Esophagus (tissue), 2 donors: Measurements from ENCODE around the gene THOC7. TPM values are rescaled to one million over a fixed set of nuclear protein-coding genes. Genes with fewer than 3 reads are reported as not detected.

ENCODE experiments used
- H3K27ac ChIP-seq, 2 donors: one replicate each; pipeline ENCODE4 v1.5.1; 2013; ENCODE audit warnings: low read depth in 2 of 2, mild to moderate bottlenecking in 2 of 2, inconsistent platforms in 1 of 2, low read length in 1 of 2, moderate library complexity in 1 of 2
- H3K27me3 ChIP-seq, 2 donors: one replicate each; pipeline ENCODE4 v1.6.1; 2013; ENCODE audit warnings: low read length in 2 of 2, control low read depth in 1 of 2, mild to moderate bottlenecking in 1 of 2; ENCODE audit not compliant: insufficient read depth in 2 of 2, control insufficient read depth in 1 of 2
- H3K36me3 ChIP-seq, 2 donors: one replicate each; pipeline ENCODE4 v1.6.1; 2013; ENCODE audit warnings: low read length in 1 of 2; ENCODE audit not compliant: control insufficient read depth in 2 of 2, insufficient read depth in 2 of 2
- H3K4me1 ChIP-seq, 2 donors: one replicate each; pipeline ENCODE4 v1.6.1; 2013; ENCODE audit warnings: low read length in 1 of 2; ENCODE audit not compliant: control insufficient read depth in 2 of 2, insufficient read depth in 2 of 2
- H3K4me3 ChIP-seq, 2 donors: one replicate each; pipeline ENCODE4 v1.5.1; 2013; ENCODE audit warnings: low read length in 2 of 2, mild to moderate bottlenecking in 2 of 2, low read depth in 1 of 2, moderate library complexity in 1 of 2
- H3K9me3 ChIP-seq, 2 donors: one replicate each; pipeline ENCODE4 v1.6.1; 2013; ENCODE audit warnings: mild to moderate bottlenecking in 2 of 2, low read depth in 1 of 2, low read length in 1 of 2, moderate library complexity in 1 of 2; ENCODE audit not compliant: control insufficient read depth in 2 of 2, insufficient read depth in 1 of 2
- WGBS, 2 donors: extraction: QIAGEN DNeasy Blood & Tissue Kit; methylation state at CpG; one replicate each; pipeline ENCODE4 v1.1.7; 2013; 5-methylcytosine and 5-hydroxymethylcytosine counted together
- polyA plus RNA-seq, 2 donors: library from polyadenylated mRNA; stranded (reverse); fragments of 200-250 nt; gene quantifications; one replicate each; pipeline ENCODE4 v1.2.3, GENCODE V29; 2013
- donor health status: healthy with polysubstance abuse.
- donor health status: Bipolar disorder and iron deficiency.

The THOC7 gene
- polyA plus RNA-seq, 2 donors: 80.7 to 223 TPM

DNA sequence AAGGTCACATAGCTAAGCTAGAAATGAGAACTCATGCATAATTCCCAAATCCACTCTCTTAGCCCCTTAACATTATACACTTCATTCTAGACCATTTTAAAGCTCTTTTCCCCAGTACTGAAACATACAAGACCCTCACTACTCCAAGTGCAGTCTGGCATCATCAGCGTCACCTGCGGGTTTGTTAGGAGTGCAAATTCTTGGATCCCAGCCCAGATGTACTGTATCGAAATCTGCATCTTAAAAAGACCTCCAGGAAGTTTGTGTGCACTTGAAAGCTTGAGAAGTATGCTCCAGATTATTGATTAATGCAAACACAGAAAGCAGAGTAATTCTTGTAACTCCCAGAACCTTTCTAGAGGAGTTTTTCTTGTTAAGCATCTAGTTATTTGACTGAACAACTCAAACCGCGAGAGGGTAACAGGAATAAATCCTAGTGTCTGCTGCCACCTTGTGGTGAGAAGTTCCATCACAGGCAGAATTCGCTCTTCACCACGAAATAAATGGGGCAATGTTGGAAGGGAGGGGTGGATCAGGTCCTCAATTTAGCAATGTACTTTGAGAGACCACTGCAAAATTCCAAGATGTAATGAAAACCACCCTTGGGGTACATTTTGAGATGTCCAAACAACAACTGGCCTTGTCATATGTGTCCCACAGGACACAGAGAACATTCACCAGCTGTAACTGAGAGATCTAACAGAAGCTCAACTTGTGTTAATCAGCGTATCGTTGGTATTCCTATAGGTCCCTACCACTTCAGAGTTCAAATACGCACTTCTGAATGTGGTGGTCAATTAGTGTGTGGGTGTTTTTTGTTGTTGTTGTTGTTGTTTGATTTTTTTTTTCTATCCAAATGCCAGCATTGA lies 45.1 kb downstream of the THOC7 start:
- Histone ChIP-seq H3K27me3 (no peaks in the 10 kb centered on the region), H3K36me3 (no peaks in the 10 kb centered on the region)
- 33 to 34% methylated on average over 10 of the region's 10 CpGs for WGBS, 2 donors

DNA sequence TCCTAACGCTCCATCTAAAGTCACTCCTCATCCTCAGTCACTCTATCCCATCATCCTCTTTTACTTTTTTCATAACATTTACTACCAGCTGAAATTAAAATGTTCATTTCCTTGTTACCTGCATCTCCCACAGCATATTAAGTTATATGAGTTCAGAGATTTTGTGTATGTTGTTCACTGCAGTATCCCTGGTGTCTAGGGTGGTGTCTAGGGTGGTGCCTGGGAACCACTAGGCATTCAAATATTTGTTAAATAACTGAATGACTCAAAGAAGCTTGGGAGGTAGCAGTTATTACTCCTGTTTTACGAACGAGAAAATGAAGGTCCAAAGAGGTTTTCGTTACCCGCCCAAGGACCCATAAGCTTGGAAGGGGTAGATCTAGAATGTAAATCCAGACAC lies 46.4 kb downstream of the THOC7 start:
- Histone ChIP-seq H3K27me3 (no peaks in the 10 kb centered on the region), H3K27ac (no peak overlapping the region), H3K4me1 (no peaks in the 10 kb centered on the region), H3K36me3 (no peaks in the 10 kb centered on the region), H3K4me3 (no peak overlapping the region), H3K9me3 (no peaks in the 10 kb centered on the region)
- 83 to 93% methylated on average over 5 of the region's 5 CpGs for WGBS, 2 donors

More for the DNA sequence above, 45.1 kb downstream of the THOC7 start:
- Histone ChIP-seq H3K9me3 (no peaks in the 10 kb centered on the region), H3K27ac (no peak overlapping the region), H3K4me1 (no peaks in the 10 kb centered on the region), H3K4me3 (no peak overlapping the region)

DNA sequence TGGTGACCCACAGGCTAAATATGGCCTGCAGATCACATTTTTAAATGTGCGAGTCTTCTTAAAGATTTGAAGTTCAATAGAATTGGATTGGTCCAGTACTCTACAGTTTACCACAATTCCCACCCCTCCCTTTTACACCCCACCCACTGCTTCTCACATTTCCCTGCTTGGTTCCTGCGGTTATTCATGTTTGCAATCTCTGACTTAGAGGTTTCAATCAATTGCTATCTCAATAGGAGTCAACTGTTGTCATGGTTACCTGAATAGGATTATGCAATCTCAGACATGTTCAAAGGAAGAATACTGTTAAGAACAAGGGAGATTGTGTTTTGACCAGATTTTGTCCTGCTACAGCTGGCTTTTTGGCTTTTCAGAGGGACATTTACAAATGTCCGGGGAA lies 49.4 kb downstream of the THOC7 start:
- no peaks in the 10 kb centered on the region for H3K4me1 ChIP-seq
- H3K27me3 ChIP-seq: no peaks in the 10 kb centered on the region
- no peaks in the 10 kb centered on the region for H3K36me3 ChIP-seq
- no peak overlapping the region for H3K4me3 ChIP-seq
- H3K9me3 ChIP-seq: no peaks in the 10 kb centered on the region
- no peak overlapping the region for H3K27ac ChIP-seq
- WGBS, 2 donors: 79 to 87% methylated on average over 3 of the region's 3 CpGs

DNA sequence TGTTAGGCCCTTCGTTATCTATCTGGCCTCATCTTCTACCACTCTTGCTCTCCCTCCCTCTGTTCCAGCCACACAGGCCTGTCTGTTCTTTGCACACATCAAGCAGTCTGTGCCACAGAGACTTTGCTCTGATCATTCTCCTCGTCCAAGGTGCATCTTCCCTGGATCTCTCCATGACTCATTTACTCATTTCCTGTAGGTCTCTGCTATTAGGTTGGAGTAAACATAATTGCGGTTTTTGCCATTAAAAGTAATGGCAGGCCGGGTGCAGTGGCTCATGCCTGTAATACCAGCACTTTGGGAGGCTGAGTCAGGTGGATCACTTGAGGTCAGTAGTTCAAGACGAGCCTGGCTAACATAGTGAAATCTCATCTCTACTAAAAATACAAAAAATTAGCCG lies 54.0 kb downstream of the THOC7 start:
- WGBS, 2 donors: 86 to 89% methylated on average over 6 of the region's 6 CpGs
- no peaks in the 10 kb centered on the region for H3K27me3 ChIP-seq
- H3K9me3 ChIP-seq: no peaks in the 10 kb centered on the region
- no peaks in the 10 kb centered on the region for H3K4me1 ChIP-seq
- no peaks in the 10 kb centered on the region for H3K36me3 ChIP-seq
- no peak overlapping the region for H3K27ac ChIP-seq
- H3K4me3 ChIP-seq: no peak overlapping the region

DNA sequence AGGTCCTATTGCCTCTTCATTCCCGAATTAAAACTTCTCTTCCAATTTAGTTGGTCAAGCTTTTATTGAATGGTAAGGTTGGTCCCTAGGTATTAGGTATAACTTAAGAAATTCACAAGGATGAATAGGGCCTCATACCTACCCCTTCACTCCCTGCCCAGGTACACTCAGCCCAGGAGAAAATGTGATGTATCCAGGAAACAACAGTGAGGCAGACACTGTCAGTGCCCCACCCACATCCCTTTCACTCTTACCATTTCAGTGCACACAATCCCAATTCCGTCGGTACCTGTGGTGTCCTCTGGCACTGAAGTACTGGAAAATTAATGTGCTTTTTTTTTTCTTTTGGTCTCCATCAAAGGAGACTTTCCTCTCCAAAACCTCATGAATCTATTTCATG lies 55.0 kb downstream of the THOC7 start:
- WGBS, 2 donors: 69 to 73% methylated on average over 3 of the region's 3 CpGs
- no peaks in the 10 kb centered on the region for H3K9me3 ChIP-seq

DNA sequence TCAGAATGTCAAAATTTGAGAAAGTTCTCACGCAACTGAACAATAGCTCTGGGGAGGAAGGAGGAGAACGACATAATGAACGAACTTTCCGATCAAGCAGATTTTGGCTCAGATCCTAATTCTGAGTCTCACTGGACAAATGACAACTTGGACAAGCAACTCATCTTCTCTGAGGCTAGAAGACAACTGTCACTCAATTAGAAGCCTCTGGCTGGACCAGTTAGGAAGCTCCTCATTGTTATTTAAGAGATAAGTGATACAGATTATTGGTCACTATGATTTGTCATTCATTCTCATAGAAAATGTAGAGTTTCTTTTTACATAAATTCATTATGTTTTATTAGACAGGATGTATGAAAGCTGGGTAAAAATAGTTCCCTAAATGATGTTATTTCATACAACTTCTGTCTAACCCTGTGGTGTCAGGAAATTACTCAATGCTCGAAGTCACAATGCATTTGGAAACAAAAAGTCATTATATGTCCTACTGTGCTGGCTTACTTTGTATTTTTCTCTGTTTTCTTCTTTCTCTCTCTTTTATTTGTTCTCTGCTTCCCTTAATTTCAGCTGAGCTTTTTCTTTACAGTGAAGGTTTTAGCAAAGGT lies 55.5 kb downstream of the THOC7 start:
- no peak overlapping the region for H3K27ac ChIP-seq
- WGBS, 2 donors: 77 to 82% methylated on average over 5 of the region's 5 CpGs
- no peaks in the 10 kb centered on the region for H3K4me1 ChIP-seq
- H3K36me3 ChIP-seq: no peaks in the 10 kb centered on the region
- H3K27me3 ChIP-seq: no peaks in the 10 kb centered on the region
- no peaks in the 10 kb centered on the region for H3K9me3 ChIP-seq
- H3K4me3 ChIP-seq: no peak overlapping the region

More for the DNA sequence above, 55.0 kb downstream of the THOC7 start:
- no peaks in the 10 kb centered on the region for H3K27me3 ChIP-seq
- H3K4me3 ChIP-seq: no peak overlapping the region
- H3K36me3 ChIP-seq: no peaks in the 10 kb centered on the region
- H3K27ac ChIP-seq: no peak overlapping the region
- no peaks in the 10 kb centered on the region for H3K4me1 ChIP-seq

DNA sequence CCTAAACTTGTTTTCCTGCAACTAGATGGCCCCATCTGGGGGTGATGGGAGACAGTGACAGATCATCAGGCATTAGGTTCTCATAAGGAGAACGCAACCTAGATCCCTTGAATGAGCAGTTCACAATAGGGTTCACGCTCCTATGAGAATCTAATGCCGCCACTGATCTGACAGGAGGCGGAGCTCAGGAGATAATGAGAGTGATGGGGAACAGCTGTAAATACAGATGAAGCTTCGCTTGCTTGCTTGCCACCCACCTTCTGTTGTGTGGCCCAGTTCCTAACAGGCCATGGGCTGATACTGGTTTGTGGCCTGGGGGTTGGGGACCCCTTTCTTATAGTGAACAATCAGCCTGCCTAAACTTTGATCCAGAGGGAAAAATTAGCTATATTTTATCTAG lies 59.7 kb downstream of the THOC7 start:
- H3K4me1 ChIP-seq: no peaks in the 10 kb centered on the region
- no peaks in the 10 kb centered on the region for H3K27me3 ChIP-seq
- no peaks in the 10 kb centered on the region for H3K9me3 ChIP-seq
- no peaks in the 10 kb centered on the region for H3K36me3 ChIP-seq
- H3K4me3 ChIP-seq: no peak overlapping the region
- no peak overlapping the region for H3K27ac ChIP-seq
- 73 to 86% methylated on average over 5 of the region's 5 CpGs for WGBS, 2 donors

DNA sequence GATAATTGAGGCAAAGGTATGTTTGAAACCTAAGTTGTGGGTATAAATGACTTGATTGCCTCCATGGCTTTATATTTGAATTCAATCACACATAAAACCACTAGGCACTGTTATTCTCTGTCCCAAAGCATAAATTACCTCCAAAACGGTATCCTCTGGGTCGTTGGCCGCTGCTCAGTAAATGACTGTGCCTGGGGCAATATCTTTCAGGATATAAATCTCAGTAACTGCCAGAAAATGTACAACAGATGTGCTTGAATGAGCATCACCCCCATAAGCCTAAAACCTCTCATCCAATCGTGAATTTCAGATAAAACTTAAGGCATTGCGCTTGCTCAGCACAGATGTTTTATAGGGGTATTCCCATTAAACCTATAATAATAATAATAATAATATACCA lies 63.5 kb downstream of the THOC7 start:
- WGBS, 2 donors: 68 to 80% methylated on average over 5 of the region's 5 CpGs
- no peaks in the 10 kb centered on the region for H3K4me1 ChIP-seq
- H3K27me3 ChIP-seq: no peaks in the 10 kb centered on the region
- no peak overlapping the region for H3K27ac ChIP-seq
- H3K36me3 ChIP-seq: no peaks in the 10 kb centered on the region
- H3K9me3 ChIP-seq: peaks cover 0 to under 1% of the 10 kb centered on the region in 2 donors
- no peak overlapping the region for H3K4me3 ChIP-seq

DNA sequence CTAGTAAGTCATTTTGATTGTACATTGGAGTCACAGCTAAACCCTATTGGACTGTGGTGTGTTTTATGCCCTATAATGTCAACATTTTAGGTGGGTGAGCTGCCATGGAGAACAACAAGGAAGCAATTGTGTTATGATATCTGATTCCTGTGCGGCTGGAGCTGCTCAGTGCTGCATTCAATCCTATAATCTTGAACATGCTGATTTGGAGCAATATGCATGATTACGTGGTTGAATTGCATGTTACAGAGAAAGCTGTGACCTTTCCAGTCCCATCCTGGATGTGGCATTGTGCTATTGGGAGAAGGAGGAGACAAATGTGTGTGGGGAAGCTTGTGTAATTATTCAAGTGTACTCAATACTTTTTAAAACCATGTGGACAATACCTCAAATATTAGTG lies 64.7 kb downstream of the THOC7 start:
- H3K4me3 ChIP-seq: no peak overlapping the region
- WGBS, 2 donors: 88 to 92% methylated on average over 2 of the region's 2 CpGs
- peaks cover 0 to 2% of the 10 kb centered on the region in 2 donors for H3K9me3 ChIP-seq
- no peak overlapping the region for H3K27ac ChIP-seq
- H3K36me3 ChIP-seq: no peaks in the 10 kb centered on the region
- H3K4me1 ChIP-seq: no peaks in the 10 kb centered on the region
- no peaks in the 10 kb centered on the region for H3K27me3 ChIP-seq

DNA sequence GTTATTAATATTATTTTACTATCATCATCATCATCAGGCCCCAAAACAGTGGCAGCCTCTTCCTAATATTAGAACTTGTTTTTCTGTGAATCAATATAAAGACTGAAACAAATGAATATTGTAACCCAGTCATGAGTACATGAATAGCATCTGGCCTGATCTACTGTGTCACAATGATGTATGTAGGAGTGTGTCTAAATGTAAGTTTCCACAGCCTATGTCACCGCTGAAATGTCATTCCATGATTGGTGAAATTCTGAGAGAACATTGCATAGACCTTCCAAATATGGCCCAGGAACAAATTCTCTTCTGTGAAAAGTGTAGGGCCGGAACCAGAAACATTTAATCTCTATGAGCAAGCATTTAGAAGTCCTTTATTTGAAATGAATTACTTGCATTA lies 65.1 kb downstream of the THOC7 start:
- Histone ChIP-seq H3K9me3 (peaks cover 0 to 2% of the 10 kb centered on the region in 2 donors), H3K36me3 (no peaks in the 10 kb centered on the region), H3K4me3 (no peak overlapping the region), H3K4me1 (no peaks in the 10 kb centered on the region), H3K27me3 (no peaks in the 10 kb centered on the region), H3K27ac (no peak overlapping the region)
- WGBS, 2 donors: 92 to 96% methylated on average over 2 of the region's 2 CpGs
